SK-N-SH (cell line): ENCODE results near the gene MYO1D. TPM values are rescaled to one million over a fixed set of nuclear protein-coding genes. Genes with fewer than 3 reads are reported as not detected.

Experiments used
- CTCF ChIA-PET: fragments of 300-600, 350-600 bp; formaldehyde crosslinking; extraction: SDS; loops from one replicate; lab custom pipeline; 2021; lab: Yijun Ruan, JAX
- POLR2A ChIA-PET: fragments of 350-600 bp; sonication (Branson Sonifier 250); formaldehyde crosslinking; extraction: SDS; loops from one replicate; lab custom pipeline; 2020; ENCODE audit warnings: antibody characterized with exemption, inconsistent platforms; lab: Yijun Ruan, JAX
- DNase-seq: peaks from one replicate; pipeline ENCODE4 v3.0.0; 2012
- H2AFZ ChIP-seq: fragments of 200-600 bp; sonication (generic); 2 replicates; pipeline ENCODE4 v1.8.1; 2016; ENCODE audit warnings: antibody characterized with exemption, mild to moderate bottlenecking, low read depth
- H3F3A ChIP-seq: fragments of 200-600 bp; sonication (generic); replicated peaks from 2 replicates; pipeline ENCODE3; 2016; ENCODE audit warnings: antibody characterized with exemption, mild to moderate bottlenecking; ENCODE audit not compliant: insufficient read depth
- H3K27ac ChIP-seq, 2 experiments: fragments of 200-500 bp in 1 of 2; fragments of 200-600 bp in 1 of 2; sonication (Bioruptor generic) in 1 of 2; sonication (generic), shearing (Covaris generic) in 1 of 2; 2 replicates each; pipeline versions ENCODE4 v1.5.1 to v1.6.1; 2014 to 2016; ENCODE audit warnings: low read depth in 2 of 2, inconsistent platforms in 1 of 2, low read length in 1 of 2, mild to moderate bottlenecking in 1 of 2, mixed read lengths in 1 of 2
- H3K27me3 ChIP-seq: fragments of 200-600 bp; sonication (generic), shearing (Covaris generic); 2 replicates; pipeline ENCODE4 v1.6.1; 2016; ENCODE audit warnings: mixed run types; ENCODE audit not compliant: insufficient read depth
- H3K36me3 ChIP-seq, 2 experiments: fragments of 200-500 bp in 1 of 2; fragments of 200-600 bp in 1 of 2; sonication (Bioruptor generic) in 1 of 2; sonication (generic) in 1 of 2; replicated peaks in 1 of 2; 2 replicates each; pipeline versions ENCODE3 to v1.5.1; 2014 to 2016; ENCODE audit warnings: low read length in 1 of 2, mild to moderate bottlenecking in 1 of 2; ENCODE audit not compliant: insufficient read depth in 2 of 2, control insufficient read depth in 1 of 2
- H3K4me1 ChIP-seq, 2 experiments: fragments of 200-500 bp in 1 of 2; fragments of 200-600 bp in 1 of 2; sonication (Bioruptor generic) in 1 of 2; sonication (generic), shearing (Covaris generic) in 1 of 2; 2 replicates each; pipeline versions ENCODE4 v1.5.1 to v1.6.1; 2014 to 2016; ENCODE audit warnings: low read depth in 1 of 2, low read length in 1 of 2, mixed run types in 1 of 2; ENCODE audit not compliant: insufficient read depth in 2 of 2, control insufficient read depth in 1 of 2
- H3K4me2 ChIP-seq: fragments of 200-600 bp; sonication (generic), shearing (Covaris generic); 2 replicates; pipeline ENCODE4 v1.6.1; 2017; ENCODE audit warnings: mixed run types
- H3K4me3 ChIP-seq, 2 experiments: fragments of 200-500 bp in 1 of 2; fragments of 200-600 bp in 1 of 2; sonication (Bioruptor generic) in 1 of 2; sonication (generic), shearing (Covaris generic) in 1 of 2; 2 replicates each; pipeline versions ENCODE4 v1.5.1 to v1.8.1; 2014 to 2016; ENCODE audit warnings: low read depth in 2 of 2, inconsistent platforms in 1 of 2, low read length in 1 of 2, mild to moderate bottlenecking in 1 of 2, mixed read lengths in 1 of 2, moderate library complexity in 1 of 2
- H3K79me2 ChIP-seq: fragments of 200-600 bp; sonication (generic); 2 replicates; pipeline ENCODE4 v1.8.1; 2017; ENCODE audit warnings: mild to moderate bottlenecking; ENCODE audit not compliant: insufficient read depth
- H3K9ac ChIP-seq: fragments of 200-600 bp; sonication (generic); 2 replicates; pipeline ENCODE4 v1.6.1; 2017; ENCODE audit warnings: mixed run types
- H3K9me2 ChIP-seq: fragments of 200-600 bp; sonication (generic); 2 replicates; pipeline ENCODE4 v1.6.1; 2017; ENCODE audit warnings: mixed run types
- H3K9me3 ChIP-seq: fragments of 200-600 bp; sonication (generic); 2 replicates; pipeline ENCODE4 v1.6.1; 2017; ENCODE audit warnings: mixed run types, mild to moderate bottlenecking, moderate library complexity
- H4K20me1 ChIP-seq: fragments of 200-600 bp; sonication (generic); 2 replicates; pipeline ENCODE4 v1.6.1; 2017; ENCODE audit warnings: mild to moderate bottlenecking, mixed run types; ENCODE audit not compliant: insufficient read depth
- CHD2 ChIP-seq: fragments of 150-350 bp; IDR thresholded peaks from 2 replicates; pipeline ENCODE4 v1.6.1; 2018; ENCODE audit warnings: low read length; ENCODE audit not compliant: partially characterized antibody
- ELF1 ChIP-seq: IDR thresholded peaks from 2 replicates; pipeline ENCODE4 v1.4.0; 2012
- FOSL2 ChIP-seq: IDR thresholded peaks from 2 replicates; pipeline ENCODE4 v1.4.0; 2012; ENCODE audit warnings: low read depth, mild to moderate bottlenecking, moderate library complexity, borderline replicate concordance
- FOXJ3 ChIP-seq: sonication (generic); formaldehyde crosslinking; IDR thresholded peaks from 2 replicates; pipeline ENCODE4 v1.5.1; 2020; ENCODE audit warnings: mild to moderate bottlenecking, missing genetic modification reagents
- FOXM1 ChIP-seq: IDR thresholded peaks from 2 replicates; pipeline ENCODE4 v1.4.0; 2012; ENCODE audit warnings: low read depth, mild to moderate bottlenecking
- GABPA ChIP-seq: IDR thresholded peaks from 2 replicates; pipeline ENCODE4 v1.4.0; 2012; ENCODE audit warnings: low read depth, mild to moderate bottlenecking
- MEF2A ChIP-seq: IDR thresholded peaks from 2 replicates; pipeline ENCODE4 v1.4.0; 2012; ENCODE audit warnings: low read depth, borderline replicate concordance
- MXI1 ChIP-seq: IDR thresholded peaks from 2 replicates; pipeline ENCODE4 v1.6.1; 2012; ENCODE audit warnings: mild to moderate bottlenecking, low read depth, low read length, improper control_type of control experiment
- NFIC ChIP-seq: IDR thresholded peaks from 2 replicates; pipeline ENCODE4 v1.4.0; 2012; ENCODE audit warnings: borderline replicate concordance
- POLR2AphosphoS5 ChIP-seq: IDR thresholded peaks from 2 replicates; pipeline ENCODE4 v1.6.1; 2012; ENCODE audit warnings: low read depth, low read length
- RAD21 ChIP-seq: IDR thresholded peaks from 2 replicates; pipeline ENCODE4 v1.6.1; 2012; ENCODE audit warnings: mild to moderate bottlenecking, low read length
- REST ChIP-seq: IDR thresholded peaks from 2 replicates; pipeline ENCODE4 v1.6.1; 2012; ENCODE audit warnings: mild to moderate bottlenecking, low read depth, low read length, moderate library complexity
- SMC3 ChIP-seq: IDR thresholded peaks from 2 replicates; pipeline ENCODE4 v1.6.1; 2012; ENCODE audit warnings: low read depth, low read length, improper control_type of control experiment
- TCF12 ChIP-seq: IDR thresholded peaks from 2 replicates; pipeline ENCODE4 v1.4.0; 2012
- WGBS: methylation state at CpG from one replicate; pipeline ENCODE4 v1.1.6; 2017; ENCODE audit warnings: low lambda C conversion rate; 5-methylcytosine and 5-hydroxymethylcytosine counted together
- polyA plus RNA-seq, 3 experiments: library from polyadenylated mRNA; depleted of rRNA; stranded (reverse); fragments of >200 nt; gene quantifications; 2 replicates each; pipeline ENCODE4 v1.2.3, GENCODE V29; 2012
- TF ChIP-seq, protein P1 (sequence below): fragments of 150-350 bp; IDR thresholded peaks from 2 replicates; pipeline ENCODE4 v1.6.1; 2017; ENCODE audit warnings: antibody characterized with exemption, low read length, low read depth, borderline replicate concordance
- TF ChIP-seq, protein P2 (sequence below): IDR thresholded peaks from 2 replicates; pipeline ENCODE4 v1.4.0; 2012; ENCODE audit warnings: low read depth, borderline replicate concordance
- TF ChIP-seq, protein P3 (sequence below): IDR thresholded peaks from 2 replicates; pipeline ENCODE4 v1.4.0; 2012; ENCODE audit warnings: low read depth, borderline replicate concordance

The MYO1D gene
- polyA plus RNA-seq, 1 of the 3 experiments (the other 2 are of a cell fraction), result 20.4 TPM

DNA sequence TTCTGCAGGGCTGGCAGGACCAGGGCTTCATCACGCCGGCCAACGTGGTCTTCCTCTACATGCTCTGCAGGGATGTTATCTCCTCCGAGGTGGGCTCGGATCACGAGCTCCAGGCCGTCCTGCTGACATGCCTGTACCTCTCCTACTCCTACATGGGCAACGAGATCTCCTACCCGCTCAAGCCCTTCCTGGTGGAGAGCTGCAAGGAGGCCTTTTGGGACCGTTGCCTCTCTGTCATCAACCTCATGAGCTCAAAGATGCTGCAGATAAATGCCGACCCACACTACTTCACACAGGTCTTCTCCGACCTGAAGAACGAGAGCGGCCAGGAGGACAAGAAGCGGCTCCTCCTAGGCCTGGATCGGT, 388.8 kb downstream of the MYO1D start:
- Histone ChIP-seq H3K9me2 (no peaks in the 10 kb centered on the region), H3K79me2 (no peaks in the 10 kb centered on the region), H3K4me3 (peak overlapping the region; percentile 72 to 76; a peak in 3 of 4 replicates), H3K9ac (no peak overlapping the region), H3K9me3 (no peaks in the 10 kb centered on the region), H3K36me3 (peaks cover 0 to 30% of the 10 kb centered on the region in 2 experiments), H2AFZ (no peak overlapping the region), H3F3A (peaks cover 14% of the 10 kb centered on the region), H3K4me2 (peak overlapping the region; percentile 89)
- no peak for DNase-seq
- WGBS, result 89% methylated on average over 15 of the region's 16 CpGs
- ChIA-PET CTCF (interaction anchor here (0.7 to 11.0 kb wide), 3 partner anchors 26 to 171 kb away, joined by 3 to 102 read pairs (median 16); no protein-coding TSS in a partner anchor), POLR2A (interaction anchor here (2.6 kb wide), 1 partner anchor 43 kb away, joined by 9 read pairs; the partner anchor contains the start of gene PSMD11)
- TF ChIP-seq CHD2 (no peak), REST (no peak), FOXM1 (no peak), FOXJ3 (no peak), NFIC (no peak), POLR2AphosphoS5 (no peak), GABPA (no peak), RAD21 (no peak), FOSL2 (no peak), SMC3 (no peak), TCF12 (no peak), MEF2A (no peak), ELF1 (no peak), MXI1 (no peak)
- TF ChIP-seq, protein P1, sequence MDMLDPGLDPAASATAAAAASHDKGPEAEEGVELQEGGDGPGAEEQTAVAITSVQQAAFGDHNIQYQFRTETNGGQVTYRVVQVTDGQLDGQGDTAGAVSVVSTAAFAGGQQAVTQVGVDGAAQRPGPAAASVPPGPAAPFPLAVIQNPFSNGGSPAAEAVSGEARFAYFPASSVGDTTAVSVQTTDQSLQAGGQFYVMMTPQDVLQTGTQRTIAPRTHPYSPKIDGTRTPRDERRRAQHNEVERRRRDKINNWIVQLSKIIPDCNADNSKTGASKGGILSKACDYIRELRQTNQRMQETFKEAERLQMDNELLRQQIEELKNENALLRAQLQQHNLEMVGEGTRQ, result no peak
- TF ChIP-seq, protein P2, sequence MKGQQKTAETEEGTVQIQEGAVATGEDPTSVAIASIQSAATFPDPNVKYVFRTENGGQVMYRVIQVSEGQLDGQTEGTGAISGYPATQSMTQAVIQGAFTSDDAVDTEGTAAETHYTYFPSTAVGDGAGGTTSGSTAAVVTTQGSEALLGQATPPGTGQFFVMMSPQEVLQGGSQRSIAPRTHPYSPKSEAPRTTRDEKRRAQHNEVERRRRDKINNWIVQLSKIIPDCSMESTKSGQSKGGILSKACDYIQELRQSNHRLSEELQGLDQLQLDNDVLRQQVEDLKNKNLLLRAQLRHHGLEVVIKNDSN, result no peak
- TF ChIP-seq, protein P3, sequence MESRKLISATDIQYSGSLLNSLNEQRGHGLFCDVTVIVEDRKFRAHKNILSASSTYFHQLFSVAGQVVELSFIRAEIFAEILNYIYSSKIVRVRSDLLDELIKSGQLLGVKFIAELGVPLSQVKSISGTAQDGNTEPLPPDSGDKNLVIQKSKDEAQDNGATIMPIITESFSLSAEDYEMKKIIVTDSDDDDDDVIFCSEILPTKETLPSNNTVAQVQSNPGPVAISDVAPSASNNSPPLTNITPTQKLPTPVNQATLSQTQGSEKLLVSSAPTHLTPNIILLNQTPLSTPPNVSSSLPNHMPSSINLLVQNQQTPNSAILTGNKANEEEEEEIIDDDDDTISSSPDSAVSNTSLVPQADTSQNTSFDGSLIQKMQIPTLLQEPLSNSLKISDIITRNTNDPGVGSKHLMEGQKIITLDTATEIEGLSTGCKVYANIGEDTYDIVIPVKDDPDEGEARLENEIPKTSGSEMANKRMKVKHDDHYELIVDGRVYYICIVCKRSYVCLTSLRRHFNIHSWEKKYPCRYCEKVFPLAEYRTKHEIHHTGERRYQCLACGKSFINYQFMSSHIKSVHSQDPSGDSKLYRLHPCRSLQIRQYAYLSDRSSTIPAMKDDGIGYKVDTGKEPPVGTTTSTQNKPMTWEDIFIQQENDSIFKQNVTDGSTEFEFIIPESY, result no peak
- TF ChIP-seq, all 33 proteins: peak for 0
- H3K4me1 ChIP-seq, result peaks cover 0 to 60% of the 10 kb centered on the region in 2 experiments; a peak in 2 of 4 replicates
- H3K27me3 ChIP-seq, result no peaks in the 10 kb centered on the region
- peaks cover 10% of the 10 kb centered on the region; the same call in 1 of the 2 replicates for H4K20me1 ChIP-seq
- no peak overlapping the region for H3K27ac ChIP-seq
